Measurements from ENCODE around the gene ABAT. TPM values are rescaled to one million over a fixed set of nuclear protein-coding genes. Genes with fewer than 3 reads are reported as not detected.
"Not testable (repeated sequence)": the region's sequence is repeated elsewhere in the genome, so short reads cannot be mapped to it uniquely, and the experiment has no call there.

The ABAT gene
- total RNA-seq, 2 donors from 2014 or later = 4.8 to 10.4 TPM

- Mint-ChIP-seq H3K4me1 (no peaks in the 10 kb centered on the region), H3K4me3 (no peak overlapping the region), H3K36me3 (ENCODE audit: low read depth) (peaks cover 44% of the 10 kb centered on the region), H3K27me3 (no peaks in the 10 kb centered on the region), H3K9me3 (no peaks in the 10 kb centered on the region), H3K27ac (no peak overlapping the region)
- no peak for ATAC-seq (replicated peaks)
Observed at GRCh38 chr16:8774208-8774607, 99.8 kb downstream of the ABAT start.

- Mint-ChIP-seq H3K27me3 (no peaks in the 10 kb centered on the region), H3K9me3 (no peaks in the 10 kb centered on the region), H3K4me3 (no peak overlapping the region), H3K36me3 (ENCODE audit: low read depth) (peaks cover 44% of the 10 kb centered on the region), H3K27ac (no peak overlapping the region), H3K4me1 (no peaks in the 10 kb centered on the region)
- no peak for ATAC-seq (replicated peaks)
Observed at GRCh38 chr16:8775359-8775758, 100.9 kb downstream of the ABAT start.

DNA sequence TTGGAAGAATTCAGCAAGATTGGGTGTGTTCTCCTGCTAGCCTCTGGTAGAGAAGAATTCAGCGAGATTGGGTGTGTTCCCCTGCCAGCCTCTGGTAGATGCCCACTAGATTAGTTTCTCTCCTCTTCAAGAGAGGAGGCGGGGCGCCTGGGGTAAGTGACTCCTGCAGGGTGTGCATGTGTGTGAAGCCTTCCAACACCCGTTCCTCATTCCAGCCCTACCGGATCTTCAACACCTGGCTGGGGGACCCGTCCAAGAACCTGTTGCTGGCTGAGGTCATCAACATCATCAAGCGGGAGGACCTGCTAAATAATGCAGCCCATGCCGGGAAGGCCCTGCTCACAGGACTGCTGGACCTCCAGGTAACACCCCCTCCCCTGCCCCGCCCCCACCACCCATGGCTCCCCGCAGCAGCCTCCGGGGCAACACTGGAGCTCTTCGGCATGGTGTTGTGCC, 101.7 kb downstream of the ABAT start:
- H3K4me3 Mint-ChIP-seq = no peak overlapping the region
- no peaks in the 10 kb centered on the region for H3K4me1 Mint-ChIP-seq
- no peaks in the 10 kb centered on the region for H3K27me3 Mint-ChIP-seq
- H3K27ac Mint-ChIP-seq = no peak overlapping the region
- peaks cover 44% of the 10 kb centered on the region for H3K36me3 Mint-ChIP-seq (ENCODE audit: low read depth)
- H3K9me3 Mint-ChIP-seq = no peaks in the 10 kb centered on the region
- ATAC-seq (replicated peaks) = no peak

DNA sequence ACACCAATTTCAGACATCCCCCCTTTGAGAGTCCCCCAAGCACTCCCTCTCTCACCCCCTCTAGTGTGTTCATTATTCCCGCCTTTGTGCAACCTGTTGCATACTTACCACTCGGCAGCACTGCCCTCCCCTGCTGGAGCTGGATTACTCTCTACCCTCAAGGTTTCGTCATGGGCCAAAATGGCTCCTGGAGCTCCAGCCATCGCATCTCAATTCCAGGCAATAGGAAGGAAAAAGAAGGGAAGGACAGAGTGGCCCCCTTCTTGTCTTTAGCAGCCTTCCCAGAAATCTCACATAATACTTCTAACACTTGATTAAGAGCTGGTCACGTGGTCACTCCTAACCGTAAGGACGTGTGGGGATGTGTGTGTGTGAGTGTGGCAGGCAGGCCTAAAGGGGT, 102.8 kb downstream of the ABAT start:
- no peak overlapping the region for H3K27ac Mint-ChIP-seq
- no peaks in the 10 kb centered on the region for H3K27me3 Mint-ChIP-seq
- H3K4me3 Mint-ChIP-seq = no peak overlapping the region
- peaks cover 38% of the 10 kb centered on the region for H3K36me3 Mint-ChIP-seq (ENCODE audit: low read depth)
- ATAC-seq (replicated peaks) = no peak
- no peaks in the 10 kb centered on the region for H3K9me3 Mint-ChIP-seq
- H3K4me1 Mint-ChIP-seq = no peaks in the 10 kb centered on the region

DNA sequence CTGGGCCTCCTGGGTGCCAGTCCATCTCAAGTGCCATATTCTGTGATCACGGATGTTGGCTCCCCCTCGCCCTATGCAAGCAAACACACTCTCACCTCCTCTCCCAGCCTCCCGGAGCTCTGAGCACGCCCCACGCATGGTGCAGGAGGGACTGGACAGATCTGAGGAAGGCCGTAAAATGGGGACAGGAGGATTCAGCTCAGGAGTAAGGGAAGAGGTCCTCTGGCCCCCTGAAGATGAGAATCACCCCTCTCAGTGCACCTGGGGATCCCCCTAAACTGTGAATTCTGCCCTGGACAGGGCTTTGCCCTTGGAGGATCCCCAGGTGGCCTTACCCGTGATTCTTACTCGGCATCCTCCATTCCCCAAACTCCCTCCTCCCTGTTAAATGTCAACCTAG, 107.4 kb downstream of the ABAT start:
- peaks cover 11% of the 10 kb centered on the region for H3K36me3 Mint-ChIP-seq (ENCODE audit: low read depth)
- H3K4me1 Mint-ChIP-seq = no peaks in the 10 kb centered on the region
- no peak for ATAC-seq (replicated peaks)
- no peak overlapping the region for H3K4me3 Mint-ChIP-seq
- no peaks in the 10 kb centered on the region for H3K9me3 Mint-ChIP-seq
- no peaks in the 10 kb centered on the region for H3K27me3 Mint-ChIP-seq
- no peak overlapping the region for H3K27ac Mint-ChIP-seq

- H3K36me3 Mint-ChIP-seq (ENCODE audit: low read depth) = peaks cover 4% of the 10 kb centered on the region
- no peaks in the 10 kb centered on the region for H3K4me1 Mint-ChIP-seq
- no peaks in the 10 kb centered on the region for H3K9me3 Mint-ChIP-seq
- no peak for ATAC-seq (replicated peaks)
- H3K27me3 Mint-ChIP-seq = no peaks in the 10 kb centered on the region
- no peak overlapping the region for H3K4me3 Mint-ChIP-seq
- no peak overlapping the region for H3K27ac Mint-ChIP-seq
Observed at GRCh38 chr16:8782673-8783072, 108.3 kb downstream of the ABAT start.

- ATAC-seq (replicated peaks) = no peak
- Mint-ChIP-seq H3K9me3 (no peaks in the 10 kb centered on the region), H3K27ac (no peak overlapping the region), H3K27me3 (no peaks in the 10 kb centered on the region), H3K4me1 (no peaks in the 10 kb centered on the region), H3K4me3 (no peak overlapping the region), H3K36me3 (ENCODE audit: low read depth) (peaks cover 4% of the 10 kb centered on the region)
Observed at GRCh38 chr16:8785408-8785807, 111.0 kb downstream of the ABAT start.

DNA sequence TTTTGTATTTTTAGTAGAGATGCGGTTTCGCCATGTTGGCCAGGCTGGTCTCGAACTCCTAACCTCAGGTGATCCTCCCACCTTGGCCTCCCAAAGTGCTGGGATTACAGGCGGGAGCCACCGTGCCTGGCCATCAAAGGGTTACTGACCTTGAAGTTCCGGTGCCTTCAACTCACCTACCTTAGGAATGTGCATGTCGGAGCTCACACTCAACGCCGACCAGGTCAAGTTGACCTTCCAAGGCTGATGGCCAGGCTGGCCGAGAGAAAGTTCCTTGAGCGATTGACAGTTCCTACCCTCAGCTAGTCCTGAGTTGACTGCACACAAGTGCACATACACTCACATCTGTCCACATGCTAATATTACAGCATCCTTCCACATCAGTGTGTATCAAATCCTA, 111.9 kb downstream of the ABAT start:
- not testable (repeated sequence) for H3K36me3 Mint-ChIP-seq (ENCODE audit: low read depth); ATAC-seq (replicated peaks); H3K9me3 Mint-ChIP-seq; H3K4me3 Mint-ChIP-seq; H3K4me1 Mint-ChIP-seq; H3K27ac Mint-ChIP-seq; H3K27me3 Mint-ChIP-seq

GRCh38 chr16:8788578-8789172, 114.3 kb downstream of the ABAT start:
- H3K27me3 Mint-ChIP-seq = no peaks in the 10 kb centered on the region

DNA sequence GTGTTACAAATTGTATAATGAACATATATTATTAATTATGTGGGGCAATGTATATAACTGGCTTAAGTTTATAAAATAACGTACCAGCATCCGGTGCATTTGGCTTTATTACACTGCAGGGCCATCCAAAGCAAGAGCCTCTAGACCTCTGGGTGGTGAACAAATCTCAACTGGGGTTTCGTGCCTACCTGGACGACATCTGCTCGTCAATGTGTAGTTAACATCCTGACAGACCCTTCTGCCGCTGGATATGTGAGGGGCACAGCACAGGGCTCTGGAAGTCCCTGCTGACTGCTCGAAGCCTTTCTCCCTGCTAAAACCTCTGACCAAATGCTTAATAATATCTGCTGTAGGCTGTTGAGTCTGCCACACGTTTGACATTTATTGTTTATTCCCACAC, 120.7 kb downstream of the ABAT start:
- H3K4me1 Mint-ChIP-seq = peaks cover 23% of the 10 kb centered on the region
- no peaks in the 10 kb centered on the region for H3K9me3 Mint-ChIP-seq
- peaks cover 33% of the 10 kb centered on the region for H3K36me3 Mint-ChIP-seq (ENCODE audit: low read depth)
- H3K4me3 Mint-ChIP-seq = peak overlapping the region; percentile 91
- peak overlapping the region; percentile 43 for H3K27ac Mint-ChIP-seq
- ATAC-seq (replicated peaks) = no peak
- H3K27me3 Mint-ChIP-seq = no peaks in the 10 kb centered on the region

More at GRCh38 chr16:8788578-8789172, 114.3 kb downstream of the ABAT start:
- no peaks in the 10 kb centered on the region for H3K36me3 Mint-ChIP-seq (ENCODE audit: low read depth)
- H3K27ac Mint-ChIP-seq = no peak overlapping the region
- H3K9me3 Mint-ChIP-seq = no peaks in the 10 kb centered on the region
- no peak overlapping the region for H3K4me3 Mint-ChIP-seq
- no peak for ATAC-seq (replicated peaks)
- H3K4me1 Mint-ChIP-seq = no peaks in the 10 kb centered on the region

GRCh38 chr16:8795818-8796217, 121.4 kb downstream of the ABAT start:
- Mint-ChIP-seq H3K36me3 (ENCODE audit: low read depth) (peaks cover 39% of the 10 kb centered on the region), H3K27ac (peak overlapping the region; percentile 43), H3K4me1 (peaks cover 23% of the 10 kb centered on the region), H3K4me3 (peak overlapping the region; percentile 91), H3K9me3 (no peaks in the 10 kb centered on the region), H3K27me3 (no peaks in the 10 kb centered on the region)
- ATAC-seq (replicated peaks) = no peak

GRCh38 chr16:8796469-8797363, 122.3 kb downstream of the ABAT start:
- Mint-ChIP-seq H3K27me3 (no peaks in the 10 kb centered on the region), H3K4me1 (peaks cover 23% of the 10 kb centered on the region), H3K27ac (peak overlapping the region; percentile 92), H3K4me3 (peak overlapping the region; percentile 91), H3K9me3 (no peaks in the 10 kb centered on the region), H3K36me3 (ENCODE audit: low read depth) (peaks cover 48% of the 10 kb centered on the region)
- no peak for ATAC-seq (replicated peaks)

- Mint-ChIP-seq H3K27me3 (no peaks in the 10 kb centered on the region), H3K4me3 (peak within 1 kb of the TSS; percentile 91), H3K4me1 (peaks cover 23% of the 10 kb centered on the region), H3K9me3 (no peaks in the 10 kb centered on the region), H3K36me3 (ENCODE audit: low read depth) (peaks cover 56% of the 10 kb centered on the region), H3K27ac (peak within 1 kb of the TSS; percentile 92)
- peak; percentile 96 for ATAC-seq (replicated peaks)
Observed at GRCh38 chr16:8797364-8798173, 123.2 kb downstream of the ABAT start, which contains the start of the genes PMM2 and TMEM186. Gene PMM2, plus strand, starts transcription at chr16:8797839. Its CDS starts 44 bp downstream, at chr16:8797883. Gene TMEM186, minus strand, starts transcription at chr16:8797639. Its CDS starts 25 bp downstream, at chr16:8797614.

GRCh38 chr16:8798174-8798527, 123.7 kb downstream of the ABAT start:
- Mint-ChIP-seq H3K27me3 (no peaks in the 10 kb centered on the region), H3K4me1 (peaks cover 26% of the 10 kb centered on the region), H3K4me3 (peak overlapping the region; percentile 91), H3K9me3 (no peaks in the 10 kb centered on the region), H3K36me3 (ENCODE audit: low read depth) (peaks cover 62% of the 10 kb centered on the region), H3K27ac (peak overlapping the region; percentile 92)
- peak; percentile 53 for ATAC-seq (replicated peaks)

Data from activated T-helper 17 cell treated with anti-CD3 and anti-CD28 coated beads, Interleukin-2, amount 50 U/mL, for 72 hours (primary cell).